GM21723 (cell line): Measurements from ENCODE around the gene LPIN1.
"Not testable (repeated sequence)": the region's sequence is repeated elsewhere in the genome, so short reads cannot be mapped to it uniquely, and the experiment has no call there.

Source experiments
- ATAC-seq: cut with Tn5 transposase; IDR thresholded peaks from one replicate; pipeline ENCODE4 v1.9.1; 2021; ENCODE audit warnings: mild to moderate bottlenecking, moderate library complexity; ENCODE audit not compliant: unreplicated experiment

The LPIN1 gene

DNA sequence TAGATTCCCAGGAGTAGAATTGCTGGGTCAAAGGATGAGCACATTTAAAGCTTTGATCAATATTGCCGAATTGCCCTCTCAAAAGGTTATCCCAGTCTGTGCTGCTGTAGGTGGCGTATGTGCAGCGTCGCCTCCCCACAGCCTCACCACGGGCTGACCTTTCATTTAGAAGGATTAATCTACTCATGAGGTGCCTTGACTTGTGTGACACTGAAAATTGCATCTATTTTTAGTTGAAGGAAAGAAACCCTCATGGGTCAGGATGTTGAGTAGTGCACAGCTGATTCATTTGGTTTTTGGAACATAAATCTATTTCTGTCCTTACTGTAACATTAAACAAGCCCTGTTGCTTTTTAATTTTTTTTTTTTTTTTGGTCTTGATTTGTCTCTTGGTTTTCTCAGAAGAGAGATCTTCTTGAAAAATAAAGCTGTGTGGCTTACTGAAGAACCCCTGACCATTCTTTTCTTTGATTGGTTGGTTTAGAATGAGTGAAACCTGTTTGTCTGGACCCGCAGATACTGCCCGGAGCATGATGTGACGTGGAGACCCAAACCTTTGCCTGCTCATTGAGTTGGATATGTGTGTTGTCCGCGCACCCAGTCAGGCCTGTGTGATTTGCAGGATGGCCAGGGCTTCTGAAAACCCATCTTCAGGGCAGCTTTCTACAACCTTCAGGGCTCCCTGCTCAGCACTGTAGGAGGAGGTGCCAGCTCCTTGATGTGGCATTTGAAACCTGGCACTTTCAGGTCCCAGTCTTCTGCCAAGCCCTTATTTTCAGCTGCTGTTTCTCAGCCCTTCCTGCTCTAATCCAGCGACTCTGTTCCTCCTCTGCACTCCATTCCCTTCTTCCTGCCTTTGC lies 61.0 kb downstream of the LPIN1 start:
- no peak for ATAC-seq

DNA sequence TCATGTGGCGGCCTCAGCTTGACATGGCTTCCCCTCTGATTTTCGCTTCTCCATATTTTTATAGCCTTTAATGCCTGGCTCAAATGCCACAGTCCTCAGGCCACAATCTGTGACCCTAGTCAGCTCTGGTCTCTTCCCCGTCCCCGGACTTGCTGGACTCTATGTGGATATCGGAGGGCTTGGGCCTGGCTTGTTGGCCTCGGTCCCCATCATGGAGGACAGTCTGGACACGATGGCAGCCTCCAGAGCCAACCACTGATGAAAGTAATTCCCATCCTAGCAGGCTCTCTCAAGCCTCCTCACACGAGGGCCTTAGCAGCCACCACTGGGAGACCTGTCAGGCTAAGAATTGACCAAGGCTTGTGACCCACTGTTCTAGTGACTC lies 61.6 kb downstream of the LPIN1 start:
- no peak for ATAC-seq

DNA sequence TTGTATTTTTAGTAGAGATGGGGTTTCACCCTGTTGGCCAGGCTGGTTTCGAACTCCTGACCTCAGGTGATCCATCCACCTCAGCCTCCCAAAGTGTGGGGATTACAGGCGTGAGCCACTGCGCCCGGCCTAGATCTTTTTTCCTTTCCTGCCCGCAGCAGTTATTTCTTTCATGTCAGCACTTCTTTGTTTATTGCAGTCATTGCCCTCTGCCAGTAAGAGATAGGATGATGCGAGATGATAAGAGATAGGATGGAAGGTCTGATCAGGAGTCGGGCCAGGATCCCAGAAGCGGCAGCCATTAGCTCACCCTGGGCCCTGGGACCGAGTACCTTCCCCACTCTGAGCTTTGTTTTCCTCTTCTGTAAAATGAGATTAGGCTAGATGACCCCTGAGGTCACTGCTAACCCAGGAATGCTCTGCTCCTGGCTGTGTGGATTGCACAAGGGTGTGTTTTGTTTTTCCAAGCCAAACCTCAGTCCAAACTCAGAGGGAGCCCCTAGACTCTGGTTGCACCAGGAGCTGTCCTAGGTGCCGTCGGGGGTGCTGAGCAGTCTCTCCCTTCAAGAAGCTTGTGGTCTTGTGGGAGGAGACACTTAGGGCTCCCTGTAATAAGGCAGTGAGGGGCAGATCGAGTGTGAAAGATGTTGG lies 63.3 kb downstream of the LPIN1 start:
- ATAC-seq: no peak

DNA sequence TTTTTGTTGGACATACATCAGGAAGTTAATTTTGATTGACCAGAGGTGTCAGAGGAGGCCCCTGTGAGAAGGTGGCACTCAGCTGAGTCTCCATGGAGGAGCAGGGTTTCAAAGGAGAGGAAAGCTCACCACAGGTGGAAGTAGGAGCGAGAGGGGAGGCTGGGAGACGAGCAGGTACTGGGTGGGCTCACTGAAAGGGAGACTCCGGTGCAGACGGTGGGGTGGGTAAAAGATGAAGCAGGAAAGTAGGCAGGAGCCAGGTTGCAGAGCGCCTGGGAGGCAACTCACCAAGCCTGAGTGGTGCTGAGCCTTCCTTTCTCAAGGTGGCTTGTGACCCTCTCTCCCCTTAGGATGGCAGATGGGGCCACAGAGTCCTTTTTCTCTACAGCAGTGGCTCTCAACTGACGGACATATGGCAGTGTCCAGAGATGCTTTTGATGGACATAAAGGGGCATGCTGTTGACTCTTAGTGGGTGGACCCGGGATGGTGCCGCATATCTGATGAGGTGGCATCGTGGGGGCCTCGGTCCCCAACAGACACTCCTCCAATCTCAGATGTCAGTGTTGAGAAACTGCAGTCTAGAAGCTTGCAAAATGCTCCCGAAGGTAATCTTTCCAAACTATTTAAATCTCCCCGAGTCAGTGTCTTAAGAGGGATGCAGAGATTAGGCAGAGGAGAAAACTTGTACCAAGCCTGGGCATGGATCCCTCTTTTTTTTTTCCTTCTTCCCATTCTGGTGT lies 64.0 kb downstream of the LPIN1 start:
- ATAC-seq: no peak

GRCh38 chr2:11811036-11811654 lies 64.7 kb downstream of the LPIN1 start:
- ATAC-seq: no peak

GRCh38 chr2:11812466-11813248 lies 66.2 kb downstream of the LPIN1 start:
- ATAC-seq: no peak

- not testable (repeated sequence) for ATAC-seq
Observed at GRCh38 chr2:11813345-11813744, 66.9 kb downstream of the LPIN1 start.

GRCh38 chr2:11813951-11814350 lies 67.5 kb downstream of the LPIN1 start:
- ATAC-seq: no peak

GRCh38 chr2:11814979-11815510 lies 68.6 kb downstream of the LPIN1 start:
- ATAC-seq: no peak

DNA sequence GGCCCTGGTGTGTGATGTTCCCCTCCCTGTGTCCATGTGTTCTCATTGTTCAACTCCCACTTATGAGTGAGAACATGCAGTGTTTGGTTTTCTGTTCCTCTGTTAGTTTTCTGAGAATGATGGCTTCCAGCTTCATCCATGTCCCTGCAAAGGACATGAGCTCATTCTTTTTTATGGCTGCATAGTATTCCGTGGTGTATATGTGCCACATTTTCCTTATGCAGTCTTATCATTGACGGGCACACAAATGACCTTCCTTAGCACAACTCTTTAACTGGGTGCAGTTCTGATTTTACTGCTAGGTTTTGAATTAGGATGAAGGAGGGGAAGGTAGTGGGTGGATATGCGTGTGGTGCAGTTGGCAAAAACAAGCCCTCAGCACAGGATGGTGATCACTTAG lies 70.5 kb downstream of the LPIN1 start:
- ATAC-seq: not testable (repeated sequence)

- ATAC-seq: no peak
Observed at GRCh38 chr2:11819235-11819729, 72.8 kb downstream of the LPIN1 start.

DNA sequence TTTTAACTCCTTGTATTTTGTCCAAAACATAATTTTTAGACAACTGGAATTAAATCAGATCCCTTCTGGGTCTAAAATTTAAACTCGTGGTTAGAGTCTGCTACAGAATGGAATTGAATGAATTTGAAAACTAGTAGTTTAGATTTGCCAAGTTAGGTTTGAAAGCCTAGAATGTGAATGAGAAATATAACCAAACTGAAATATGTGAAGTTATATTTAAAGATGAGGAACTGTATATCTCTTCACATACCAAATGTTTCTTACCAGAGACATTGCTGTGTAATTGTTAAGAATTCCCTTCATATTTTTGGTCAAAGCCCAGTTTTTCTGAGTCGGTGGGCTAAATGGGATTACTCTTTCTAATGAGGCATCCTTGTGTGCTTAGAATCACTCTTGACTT lies 74.2 kb downstream of the LPIN1 start:
- ATAC-seq: no peak

DNA sequence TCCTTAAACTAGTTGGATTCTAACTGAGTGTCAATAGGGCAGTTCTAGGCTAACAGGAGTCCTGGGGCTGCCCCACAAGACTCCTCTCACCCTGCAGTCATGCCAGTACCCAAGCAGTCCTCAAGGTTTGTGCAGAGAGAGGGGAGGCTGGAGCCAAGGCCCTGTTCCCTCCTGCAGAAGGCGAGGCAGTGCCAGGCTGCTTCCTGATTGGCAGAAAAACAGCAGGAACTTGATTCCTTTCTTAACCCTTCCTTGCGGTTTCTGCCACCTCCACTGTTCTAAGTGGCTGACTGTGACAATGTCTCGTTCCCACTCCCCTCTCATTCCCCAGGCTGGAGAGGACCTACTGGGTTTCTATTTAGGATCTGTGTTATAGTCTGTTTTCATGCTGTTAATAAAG lies 75.3 kb downstream of the LPIN1 start:
- no peak for ATAC-seq

- ATAC-seq: not testable (repeated sequence)
Observed at GRCh38 chr2:11822359-11822745, 75.9 kb downstream of the LPIN1 start.

DNA sequence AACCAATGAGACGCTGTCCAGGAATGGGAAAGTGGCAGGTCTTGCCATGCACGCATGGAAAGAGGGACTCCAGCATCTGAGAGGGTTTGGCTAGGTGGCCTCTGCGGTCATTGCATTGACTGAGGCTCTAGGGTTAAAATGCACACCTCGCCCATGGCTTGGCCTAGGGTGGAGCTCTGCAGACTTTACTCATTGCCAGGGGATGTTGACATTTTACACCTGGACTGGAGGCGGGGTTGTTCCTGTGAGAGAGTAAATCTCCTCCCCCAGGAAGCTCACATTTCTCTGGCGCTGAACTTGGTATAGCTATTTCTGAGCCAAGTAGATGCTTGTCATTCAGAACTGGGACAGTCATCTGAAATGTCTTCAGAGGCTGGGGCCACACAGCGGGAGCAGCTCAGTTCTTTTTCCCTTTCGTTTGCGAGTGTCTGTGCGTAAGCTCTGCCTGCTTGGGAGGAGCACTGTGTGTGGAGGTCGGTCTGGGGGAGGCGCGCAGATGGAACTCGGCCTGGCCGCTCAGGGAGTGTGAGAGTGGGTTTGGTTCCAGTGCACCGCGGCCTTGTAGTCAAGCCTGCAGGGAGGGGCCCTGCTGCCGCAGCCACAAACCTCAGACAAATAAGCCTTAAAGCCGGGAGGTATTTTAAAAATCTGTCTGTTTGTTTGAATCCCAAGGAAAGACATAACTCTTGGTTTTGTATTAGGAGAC lies 76.5 kb downstream of the LPIN1 start:
- ATAC-seq: no peak

GRCh38 chr2:11824901-11825828 lies 78.7 kb downstream of the LPIN1 start:
- ATAC-seq: no peak

DNA sequence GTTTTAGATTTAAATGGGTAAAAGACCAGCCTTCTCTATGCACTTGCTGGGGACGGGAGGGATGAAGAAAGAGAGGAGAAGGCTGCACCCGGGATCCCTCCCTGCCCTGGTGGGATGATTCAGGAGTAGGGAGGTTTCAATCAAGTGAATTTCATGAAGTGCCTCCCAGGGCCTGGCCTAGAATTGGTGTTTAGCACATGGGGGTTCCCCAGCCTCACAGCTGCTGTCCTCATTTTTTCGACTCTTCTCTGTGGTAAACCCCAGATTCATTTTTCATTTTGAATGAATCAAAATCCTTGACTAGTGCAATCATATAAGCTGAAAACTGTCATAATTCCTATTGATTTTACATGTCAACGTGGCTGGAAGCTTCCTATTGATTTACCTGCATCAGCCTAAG lies 81.1 kb downstream of the LPIN1 start:
- ATAC-seq: peak; percentile 41

DNA sequence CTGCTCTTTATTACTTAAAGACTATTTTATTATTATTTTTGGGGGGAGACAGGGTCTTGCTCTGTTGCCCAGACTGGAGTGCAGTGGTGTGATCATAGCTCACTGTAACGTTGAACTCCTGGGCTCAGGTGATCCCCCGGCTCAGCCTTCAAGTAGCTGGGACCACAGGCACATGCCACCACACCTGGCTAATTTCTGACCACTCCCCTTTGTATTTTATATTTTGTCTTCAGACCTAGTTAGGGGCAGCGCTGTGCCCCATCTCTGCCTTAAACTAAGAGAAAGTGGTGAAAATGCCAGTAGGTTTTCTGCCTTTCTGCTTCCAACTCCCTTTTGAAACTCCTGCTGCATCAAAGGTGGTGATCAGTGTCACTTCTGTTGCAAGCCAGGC lies 82.5 kb downstream of the LPIN1 start:
- ATAC-seq: no peak
